A549 (cell line): ENCODE results near the gene RMP24.

Experiments
- MYC ChIP-seq: IDR thresholded peaks from 2 replicates; pipeline ENCODE4 v1.6.1; 2012; ENCODE audit warnings: mild to moderate bottlenecking, inconsistent platforms, low read length, improper control_type of control experiment, borderline replicate concordance
- POLR2A ChIP-seq: IDR thresholded peaks from 2 replicates; pipeline ENCODE4 v1.6.1; 2012; ENCODE audit warnings: mild to moderate bottlenecking, low read length
- TF ChIP-seq, protein P1 (sequence below): fragments of 200-600 bp; sonication (generic); IDR thresholded peaks from 2 replicates; pipeline ENCODE4 v1.6.1; 2016; ENCODE audit warnings: antibody characterized with exemption, mild to moderate bottlenecking, moderate library complexity
- TF ChIP-seq, protein P2 (sequence below): fragments of >200 bp; sonication (Bioruptor Twin); formaldehyde crosslinking; IDR thresholded peaks from 3 replicates; pipeline ENCODE4 v1.5.1; 2016
- TF ChIP-seq, protein P3 (sequence below): IDR thresholded peaks from 2 replicates; pipeline ENCODE4 v1.6.1; 2012

DNA sequence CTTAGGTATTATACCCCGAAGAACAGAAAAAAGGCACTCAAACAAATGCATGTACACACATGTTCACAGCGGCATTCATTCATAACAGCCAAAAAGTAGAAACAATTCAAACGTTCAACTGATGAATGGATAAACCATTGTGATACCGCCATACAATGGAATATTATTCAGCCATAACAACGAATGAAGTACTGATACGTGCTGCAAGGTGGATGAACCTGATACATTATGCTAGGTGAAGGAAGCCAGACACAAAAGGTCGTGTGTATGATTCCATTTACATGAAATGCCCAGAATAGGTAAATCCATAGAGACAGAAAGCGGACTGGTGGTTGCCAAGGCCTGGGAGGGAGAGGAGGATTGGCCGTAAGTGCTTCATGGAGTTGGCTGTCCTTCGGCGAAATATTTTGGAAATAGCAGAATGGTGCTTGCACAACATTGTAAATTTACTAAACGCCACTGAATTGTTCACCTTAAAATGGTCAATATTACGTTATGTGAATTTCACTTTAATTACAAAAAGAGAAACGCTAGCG, 750 bp upstream of the RMP24 start:
- TF ChIP-seq, protein P1, sequence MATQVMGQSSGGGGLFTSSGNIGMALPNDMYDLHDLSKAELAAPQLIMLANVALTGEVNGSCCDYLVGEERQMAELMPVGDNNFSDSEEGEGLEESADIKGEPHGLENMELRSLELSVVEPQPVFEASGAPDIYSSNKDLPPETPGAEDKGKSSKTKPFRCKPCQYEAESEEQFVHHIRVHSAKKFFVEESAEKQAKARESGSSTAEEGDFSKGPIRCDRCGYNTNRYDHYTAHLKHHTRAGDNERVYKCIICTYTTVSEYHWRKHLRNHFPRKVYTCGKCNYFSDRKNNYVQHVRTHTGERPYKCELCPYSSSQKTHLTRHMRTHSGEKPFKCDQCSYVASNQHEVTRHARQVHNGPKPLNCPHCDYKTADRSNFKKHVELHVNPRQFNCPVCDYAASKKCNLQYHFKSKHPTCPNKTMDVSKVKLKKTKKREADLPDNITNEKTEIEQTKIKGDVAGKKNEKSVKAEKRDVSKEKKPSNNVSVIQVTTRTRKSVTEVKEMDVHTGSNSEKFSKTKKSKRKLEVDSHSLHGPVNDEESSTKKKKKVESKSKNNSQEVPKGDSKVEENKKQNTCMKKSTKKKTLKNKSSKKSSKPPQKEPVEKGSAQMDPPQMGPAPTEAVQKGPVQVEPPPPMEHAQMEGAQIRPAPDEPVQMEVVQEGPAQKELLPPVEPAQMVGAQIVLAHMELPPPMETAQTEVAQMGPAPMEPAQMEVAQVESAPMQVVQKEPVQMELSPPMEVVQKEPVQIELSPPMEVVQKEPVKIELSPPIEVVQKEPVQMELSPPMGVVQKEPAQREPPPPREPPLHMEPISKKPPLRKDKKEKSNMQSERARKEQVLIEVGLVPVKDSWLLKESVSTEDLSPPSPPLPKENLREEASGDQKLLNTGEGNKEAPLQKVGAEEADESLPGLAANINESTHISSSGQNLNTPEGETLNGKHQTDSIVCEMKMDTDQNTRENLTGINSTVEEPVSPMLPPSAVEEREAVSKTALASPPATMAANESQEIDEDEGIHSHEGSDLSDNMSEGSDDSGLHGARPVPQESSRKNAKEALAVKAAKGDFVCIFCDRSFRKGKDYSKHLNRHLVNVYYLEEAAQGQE: no peak
- TF ChIP-seq POLR2A (no peak), MYC (no peak)
- TF ChIP-seq, protein P2, sequence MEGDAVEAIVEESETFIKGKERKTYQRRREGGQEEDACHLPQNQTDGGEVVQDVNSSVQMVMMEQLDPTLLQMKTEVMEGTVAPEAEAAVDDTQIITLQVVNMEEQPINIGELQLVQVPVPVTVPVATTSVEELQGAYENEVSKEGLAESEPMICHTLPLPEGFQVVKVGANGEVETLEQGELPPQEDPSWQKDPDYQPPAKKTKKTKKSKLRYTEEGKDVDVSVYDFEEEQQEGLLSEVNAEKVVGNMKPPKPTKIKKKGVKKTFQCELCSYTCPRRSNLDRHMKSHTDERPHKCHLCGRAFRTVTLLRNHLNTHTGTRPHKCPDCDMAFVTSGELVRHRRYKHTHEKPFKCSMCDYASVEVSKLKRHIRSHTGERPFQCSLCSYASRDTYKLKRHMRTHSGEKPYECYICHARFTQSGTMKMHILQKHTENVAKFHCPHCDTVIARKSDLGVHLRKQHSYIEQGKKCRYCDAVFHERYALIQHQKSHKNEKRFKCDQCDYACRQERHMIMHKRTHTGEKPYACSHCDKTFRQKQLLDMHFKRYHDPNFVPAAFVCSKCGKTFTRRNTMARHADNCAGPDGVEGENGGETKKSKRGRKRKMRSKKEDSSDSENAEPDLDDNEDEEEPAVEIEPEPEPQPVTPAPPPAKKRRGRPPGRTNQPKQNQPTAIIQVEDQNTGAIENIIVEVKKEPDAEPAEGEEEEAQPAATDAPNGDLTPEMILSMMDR: no peak
- TF ChIP-seq, protein P3, sequence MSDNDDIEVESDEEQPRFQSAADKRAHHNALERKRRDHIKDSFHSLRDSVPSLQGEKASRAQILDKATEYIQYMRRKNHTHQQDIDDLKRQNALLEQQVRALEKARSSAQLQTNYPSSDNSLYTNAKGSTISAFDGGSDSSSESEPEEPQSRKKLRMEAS: no peak
